Ishikawa (cell line): ENCODE measurements around the gene EIF2S1.

Source experiments
- CEBPB ChIP-seq: IDR thresholded peaks from 2 replicates; pipeline ENCODE4 v1.6.1; 2012
- CREB1 ChIP-seq: IDR thresholded peaks from 2 replicates; pipeline ENCODE4 v1.6.1; 2012; ENCODE audit warnings: low read depth
- EGR1 ChIP-seq: IDR thresholded peaks from 2 replicates; pipeline ENCODE4 v1.6.1; 2012
- EP300 ChIP-seq: IDR thresholded peaks from 2 replicates; pipeline ENCODE4 v1.6.1; 2012; ENCODE audit warnings: borderline replicate concordance
- FOXM1 ChIP-seq: IDR thresholded peaks from 2 replicates; pipeline ENCODE4 v1.6.1; 2012; ENCODE audit warnings: low read depth, borderline replicate concordance
- MAX ChIP-seq: IDR thresholded peaks from 2 replicates; pipeline ENCODE4 v1.6.1; 2012
- NFIC ChIP-seq: IDR thresholded peaks from 2 replicates; pipeline ENCODE4 v1.6.1; 2012
- RAD21 ChIP-seq: IDR thresholded peaks from 2 replicates; pipeline ENCODE4 v1.6.1; 2012; ENCODE audit warnings: low read depth
- REST ChIP-seq: IDR thresholded peaks from 2 replicates; pipeline ENCODE4 v1.6.1; 2012; ENCODE audit warnings: low read depth, mild to moderate bottlenecking
- TAF1 ChIP-seq: IDR thresholded peaks from 2 replicates; pipeline ENCODE4 v1.6.1; 2012; ENCODE audit warnings: low read depth, mild to moderate bottlenecking
- TEAD4 ChIP-seq: IDR thresholded peaks from 2 replicates; pipeline ENCODE4 v1.6.1; 2012
- YY1 ChIP-seq: IDR thresholded peaks from 2 replicates; pipeline ENCODE4 v1.6.1; 2012; ENCODE audit warnings: low read depth
- ZBTB7A ChIP-seq: IDR thresholded peaks from 2 replicates; pipeline ENCODE4 v1.6.1; 2012; ENCODE audit warnings: low read depth
- TF ChIP-seq, protein P1 (sequence below): IDR thresholded peaks from 2 replicates; pipeline ENCODE4 v1.6.1; 2012

DNA sequence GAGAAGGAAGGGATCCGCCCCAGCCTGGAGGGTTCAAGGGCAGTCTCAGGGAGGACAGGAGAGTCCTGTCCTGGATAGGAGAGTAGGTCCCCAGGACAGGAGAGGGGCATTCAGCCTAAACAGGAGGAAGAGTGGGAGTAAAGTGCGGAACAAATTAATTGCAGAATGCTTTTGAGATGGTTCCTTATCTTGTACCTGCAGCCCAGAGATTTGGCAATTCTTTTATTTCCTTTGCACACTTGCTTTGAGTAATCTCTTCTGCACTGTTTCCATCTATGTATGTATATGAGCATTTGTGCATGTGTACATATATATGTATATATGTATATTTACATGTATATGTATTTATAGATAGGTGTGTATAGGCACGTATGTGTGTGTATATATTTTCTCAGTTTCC is 29.1 kb downstream of the EIF2S1 start:
- TF ChIP-seq EGR1 (no peak), EP300 (no peak), REST (no peak), MAX (no peak), CEBPB (no peak), TAF1 (no peak), YY1 (no peak), ZBTB7A (no peak), CREB1 (no peak), NFIC (no peak), FOXM1 (no peak), RAD21 (no peak), TEAD4 (no peak)
- TF ChIP-seq, protein P1, sequence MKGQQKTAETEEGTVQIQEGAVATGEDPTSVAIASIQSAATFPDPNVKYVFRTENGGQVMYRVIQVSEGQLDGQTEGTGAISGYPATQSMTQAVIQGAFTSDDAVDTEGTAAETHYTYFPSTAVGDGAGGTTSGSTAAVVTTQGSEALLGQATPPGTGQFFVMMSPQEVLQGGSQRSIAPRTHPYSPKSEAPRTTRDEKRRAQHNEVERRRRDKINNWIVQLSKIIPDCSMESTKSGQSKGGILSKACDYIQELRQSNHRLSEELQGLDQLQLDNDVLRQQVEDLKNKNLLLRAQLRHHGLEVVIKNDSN: no peak
